ENCODE measurements around the gene DKC1. TPM values are rescaled to one million over a fixed set of nuclear protein-coding genes. Genes with fewer than 3 reads are reported as not detected.
"Not testable (repeated sequence)": the region's sequence is repeated elsewhere in the genome, so short reads cannot be mapped to it uniquely, and the experiment has no call there.

Gene DKC1
- total RNA-seq, 1 donor from 2014 or later: 61.5 TPM

GRCh38 chrX:154791467-154791866 lies 28.8 kb downstream of the DKC1 start:
- DNase-seq (ENCODE audit: low read depth, low spot score): no peak

GRCh38 chrX:154791939-154792338 lies 29.3 kb downstream of the DKC1 start:
- DNase-seq (ENCODE audit: low read depth, low spot score): no peak

GRCh38 chrX:154793084-154793795 lies 30.6 kb downstream of the DKC1 start:
- no peak for DNase-seq (ENCODE audit: low read depth, low spot score)

- no peak for DNase-seq (ENCODE audit: low read depth, low spot score)
These were observed 32.4 kb downstream of the DKC1 start for GRCh38 chrX:154795016-154795415.

GRCh38 chrX:154797006-154797405 lies 34.3 kb downstream of the DKC1 start:
- no peak for DNase-seq (ENCODE audit: low read depth, low spot score)

- DNase-seq (ENCODE audit: low read depth, low spot score): peak; percentile 66
These were observed 37.1 kb downstream of the DKC1 start for GRCh38 chrX:154799556-154800348.

GRCh38 chrX:154800478-154801210 lies 38.0 kb downstream of the DKC1 start:
- DNase-seq (ENCODE audit: low read depth, low spot score): no peak

- DNase-seq (ENCODE audit: low read depth, low spot score): no peak
These were observed 40.3 kb downstream of the DKC1 start for GRCh38 chrX:154802947-154803346.

- DNase-seq (ENCODE audit: low read depth, low spot score): no peak
These were observed 41.7 kb downstream of the DKC1 start for GRCh38 chrX:154804261-154804956.

DNA sequence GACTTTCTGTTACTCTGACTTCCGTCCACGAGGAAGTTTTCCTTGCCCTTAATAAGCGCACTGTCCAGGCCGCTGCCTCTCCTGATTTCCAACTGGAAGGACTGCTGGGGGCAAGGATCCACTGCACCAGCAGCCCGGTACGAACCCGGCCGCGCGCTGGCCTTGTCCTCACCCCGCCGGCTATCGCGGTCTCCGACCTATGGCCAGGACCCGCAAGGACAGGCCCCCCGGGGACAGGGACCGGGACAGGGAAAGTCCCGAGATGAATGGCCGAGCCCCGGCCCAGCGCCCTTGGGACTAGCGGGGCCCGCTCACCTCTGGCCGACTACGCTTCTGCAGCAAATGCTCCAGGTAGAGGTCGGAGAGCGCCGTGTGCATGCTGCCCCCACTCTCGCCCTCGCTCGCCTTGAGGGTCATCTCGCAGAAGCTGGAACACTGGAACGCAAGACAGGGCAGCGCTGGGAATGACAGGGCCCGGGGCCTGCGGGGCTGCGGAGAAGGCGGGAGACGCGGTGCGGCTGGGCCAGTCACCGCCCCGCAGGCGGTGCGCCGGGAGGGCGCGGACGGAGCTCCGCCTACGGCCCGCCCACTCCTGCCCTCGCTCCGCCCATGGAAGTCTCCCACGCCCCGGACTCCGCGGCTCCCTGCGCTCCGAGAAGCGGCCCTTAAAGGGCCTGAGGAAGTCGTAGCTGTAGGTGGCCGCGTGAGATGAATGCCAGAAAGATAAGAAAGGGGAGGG lies 42.5 kb downstream of the DKC1 start, which contains the start of gene MPP1:
Gene MPP1 (minus strand): TSS at position 529 of the 739 bp plus-strand sequence. CDS start 112 bp downstream, at position 417.
- peak; percentile 27 for DNase-seq (ENCODE audit: low read depth, low spot score)

DNA sequence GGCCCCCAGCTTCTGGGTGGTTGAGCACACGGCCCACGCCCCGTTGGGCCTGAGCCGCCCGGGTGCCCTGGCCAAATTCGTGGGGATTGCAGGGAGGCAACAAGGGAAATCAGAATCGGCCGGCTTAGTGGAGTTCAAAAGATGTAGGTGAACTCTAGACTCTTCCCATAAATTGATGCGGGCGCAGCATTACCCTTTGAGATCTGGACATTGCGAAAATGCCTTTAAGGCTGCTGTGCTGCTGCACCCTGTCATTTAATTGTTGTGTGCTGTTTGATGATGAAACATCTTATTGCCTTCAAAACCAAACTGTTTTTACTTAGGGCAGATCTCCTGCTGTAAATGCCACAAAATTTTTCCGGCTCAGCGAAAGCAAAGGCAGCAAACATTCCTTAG lies 43.0 kb downstream of the DKC1 start:
- DNase-seq (ENCODE audit: low read depth, low spot score): no peak

DNA sequence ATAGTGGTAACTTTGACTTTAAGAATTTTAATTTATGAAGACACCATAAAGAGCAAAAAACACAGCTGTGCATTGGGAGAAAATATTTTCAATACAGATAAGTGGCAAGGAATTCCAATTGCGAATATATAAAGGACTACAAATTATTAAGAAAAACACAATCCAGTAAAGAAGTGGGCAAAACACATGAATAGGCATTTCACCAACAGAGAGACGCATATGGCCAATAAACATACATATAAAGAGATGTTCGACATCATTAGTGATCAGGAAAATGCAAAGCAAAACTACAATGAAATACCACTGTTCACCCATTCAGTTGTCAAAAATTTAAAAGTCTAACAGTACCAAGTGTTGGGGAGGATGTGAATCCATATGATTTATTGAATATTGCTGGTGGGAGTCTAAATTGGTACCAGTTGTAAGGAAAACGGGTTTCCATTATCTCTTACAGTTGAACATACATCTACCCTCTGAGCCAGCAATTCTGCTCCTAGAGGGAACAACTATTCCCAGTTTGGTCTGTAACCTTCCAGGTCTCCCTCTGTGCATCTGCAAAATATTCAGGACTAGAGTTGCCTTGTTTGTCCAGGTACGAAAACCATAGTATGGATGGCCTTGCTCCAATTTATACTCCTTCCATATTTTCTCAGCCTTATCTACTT lies 44.3 kb downstream of the DKC1 start:
- no peak for DNase-seq (ENCODE audit: low read depth, low spot score)

DNA sequence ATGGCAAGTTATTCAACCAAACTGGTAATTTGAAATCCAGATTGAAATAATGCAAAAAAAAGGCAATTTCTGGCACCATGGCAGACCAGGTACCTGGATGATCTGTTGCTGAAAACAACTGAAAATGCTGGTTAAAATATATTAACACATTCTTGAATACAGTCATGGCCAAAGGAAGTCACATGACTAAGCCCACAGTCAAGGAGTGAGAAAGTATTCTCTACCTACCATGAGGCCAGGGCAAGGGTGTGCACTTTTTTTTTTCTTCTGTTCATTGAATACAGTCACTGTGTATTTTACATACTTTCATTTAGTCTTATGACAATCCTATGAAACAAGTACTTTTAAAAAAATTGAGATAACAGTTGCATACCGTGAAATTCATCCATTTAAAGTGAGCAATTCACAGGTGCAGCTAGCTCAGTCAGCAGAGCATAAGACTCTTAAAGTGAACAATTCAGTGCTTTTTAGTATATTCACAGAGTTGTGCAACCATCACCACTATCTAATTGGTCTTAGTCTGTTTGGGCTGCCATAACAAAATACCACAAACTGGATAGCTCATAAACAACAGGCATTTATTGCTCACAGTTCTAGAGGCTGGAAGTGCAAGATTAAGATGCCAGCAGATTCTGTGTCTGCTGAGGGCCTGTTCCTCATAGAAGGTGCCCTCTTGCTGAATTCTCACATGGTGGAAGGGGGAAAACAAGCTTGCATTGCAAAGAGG lies 47.4 kb downstream of the DKC1 start:
- no peak for DNase-seq (ENCODE audit: low read depth, low spot score)

DNA sequence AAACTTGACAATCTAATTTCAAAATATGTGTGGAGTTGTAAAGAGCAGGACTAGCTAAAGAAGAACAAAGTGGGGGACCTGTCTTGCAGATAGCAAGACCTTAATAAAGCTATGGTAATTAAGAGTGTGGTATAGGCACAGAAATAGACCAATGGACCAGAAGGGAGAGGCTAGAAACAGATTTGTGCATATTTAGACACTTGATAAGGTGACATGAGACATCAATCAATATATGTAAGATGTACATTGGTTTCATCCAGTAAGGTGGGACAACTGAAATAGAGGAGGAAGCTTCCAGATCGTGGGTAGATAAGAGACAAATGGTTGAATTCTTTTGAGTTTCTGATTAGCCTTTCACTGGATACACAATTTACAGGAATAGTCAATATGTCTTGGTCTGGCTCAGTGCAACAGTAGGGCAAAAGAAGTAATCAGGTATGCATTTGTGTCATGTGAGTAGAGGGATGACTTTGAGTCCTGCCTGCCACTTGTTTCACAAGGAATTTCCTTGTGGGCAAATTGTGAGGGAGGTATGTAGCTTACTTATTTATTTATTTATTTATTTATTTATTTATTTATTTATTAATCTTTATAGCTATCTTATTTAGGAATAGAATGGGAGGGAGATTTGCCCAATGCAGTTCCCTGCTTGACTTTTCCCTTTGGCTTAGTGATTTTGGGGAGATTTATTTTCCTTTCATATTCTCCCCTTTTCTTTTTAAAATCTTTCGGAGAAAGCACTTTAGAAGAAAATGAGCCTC lies 49.9 kb downstream of the DKC1 start:
- no peak for DNase-seq (ENCODE audit: low read depth, low spot score)

- DNase-seq (ENCODE audit: low read depth, low spot score): no peak
These were observed 51.1 kb downstream of the DKC1 start for GRCh38 chrX:154813801-154814200.

GRCh38 chrX:154815274-154815818 lies 52.7 kb downstream of the DKC1 start:
- no peak for DNase-seq (ENCODE audit: low read depth, low spot score)

DNA sequence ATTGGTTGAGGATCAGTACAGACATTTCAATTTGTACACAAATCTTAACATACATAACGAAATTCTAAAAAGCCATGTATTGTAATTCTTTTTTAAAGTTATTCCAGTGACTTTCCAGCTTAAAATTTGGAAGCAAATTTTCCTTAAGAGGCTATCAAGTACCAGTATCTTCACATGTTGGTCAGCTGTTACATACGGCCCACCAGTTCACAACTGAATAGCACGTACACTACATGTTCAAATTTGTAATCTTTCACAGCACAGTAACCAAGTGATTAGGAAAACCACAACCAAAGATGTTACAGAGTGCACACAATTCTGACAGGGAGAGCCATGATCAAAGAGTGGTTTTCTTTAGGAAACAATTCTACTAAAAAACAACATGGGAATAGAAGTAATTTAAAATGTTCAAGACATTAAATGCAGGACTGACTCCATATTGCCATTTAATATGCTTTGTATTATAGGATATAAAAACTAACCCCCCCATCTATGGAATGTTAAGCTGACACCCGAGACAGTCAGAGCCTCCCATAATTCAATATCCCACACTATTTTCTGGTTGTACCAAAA lies 53.7 kb downstream of the DKC1 start:
- DNase-seq (ENCODE audit: low read depth, low spot score): not testable (repeated sequence)

DNA sequence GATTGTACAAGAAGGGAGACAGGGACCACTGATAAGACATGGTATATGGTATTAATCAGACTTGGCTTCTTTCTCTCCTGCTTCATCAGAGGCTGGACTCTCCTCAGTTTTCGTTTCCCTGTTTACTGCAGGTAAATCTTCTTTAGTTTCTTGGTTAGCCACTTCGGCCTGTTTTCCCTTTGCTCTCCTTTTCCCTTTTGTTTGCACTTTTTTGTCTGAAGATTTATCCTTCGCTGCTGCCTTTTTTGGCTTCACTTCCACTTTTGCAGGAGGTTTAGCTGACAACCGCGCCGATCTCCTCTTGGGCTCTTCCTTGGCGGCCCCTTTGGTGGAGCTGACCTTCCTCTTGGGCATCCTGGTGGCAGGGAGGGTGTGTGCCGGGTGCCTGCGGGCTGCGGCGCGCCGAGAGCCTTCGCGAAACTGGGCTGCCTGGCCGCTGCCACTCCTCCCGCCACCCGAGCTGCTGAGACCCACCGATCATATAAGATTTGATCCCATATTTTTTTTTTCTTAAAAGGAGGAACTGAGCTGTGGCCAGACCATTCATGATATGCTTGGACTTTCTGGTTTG lies 54.5 kb downstream of the DKC1 start:
- DNase-seq (ENCODE audit: low read depth, low spot score): not testable (repeated sequence)

Measured in pulmonary artery endothelial cell (primary cell).